ENCODE data around the gene LRPAP1.

DNA sequence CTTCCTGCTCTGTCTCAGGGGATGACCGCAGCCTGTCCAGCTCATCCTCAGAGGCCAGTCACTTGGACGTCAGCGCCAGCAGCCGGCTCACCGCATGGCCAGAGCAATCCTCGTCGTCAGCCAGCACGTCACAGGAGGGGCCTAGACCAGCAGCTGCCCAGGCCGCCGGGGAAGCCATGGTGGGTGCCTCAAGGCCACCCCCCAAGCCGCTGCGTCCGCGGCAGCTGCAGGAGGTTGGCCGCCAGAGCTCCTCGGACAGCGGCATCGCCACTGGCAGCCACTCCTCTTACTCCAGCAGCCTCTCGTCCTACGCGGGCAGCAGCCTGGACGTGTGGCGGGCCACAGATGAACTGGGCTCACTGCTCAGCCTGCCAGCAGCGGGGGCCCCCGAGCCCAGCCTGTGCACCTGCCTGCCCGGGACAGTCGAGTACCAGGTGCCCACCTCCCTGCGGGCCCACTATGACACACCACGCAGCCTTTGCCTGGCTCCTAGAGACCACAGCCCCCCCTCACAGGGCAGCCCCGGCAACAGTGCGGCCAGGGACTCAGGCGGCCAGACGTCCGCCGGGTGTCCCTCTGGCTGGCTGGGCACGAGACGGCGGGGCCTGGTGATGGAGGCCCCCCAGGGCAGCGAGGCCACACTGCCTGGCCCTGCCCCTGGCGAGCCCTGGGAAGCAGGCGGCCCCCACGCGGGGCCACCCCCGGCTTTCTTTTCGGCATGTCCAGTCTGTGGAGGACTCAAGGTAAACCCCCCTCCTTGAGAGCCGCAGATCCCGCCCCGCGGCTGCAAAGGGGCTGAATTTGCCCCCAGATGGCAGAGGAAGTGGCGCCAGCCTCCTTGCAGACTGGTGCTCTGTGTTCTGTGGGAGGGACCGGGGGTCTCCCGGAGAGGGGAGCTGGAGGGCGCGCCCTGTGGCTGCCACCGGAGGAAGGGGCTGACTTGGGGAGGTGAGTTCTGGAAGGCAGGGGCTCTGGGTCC lies 39.2 kb downstream of the LRPAP1 start:
- TF ChIP-seq, protein P1, sequence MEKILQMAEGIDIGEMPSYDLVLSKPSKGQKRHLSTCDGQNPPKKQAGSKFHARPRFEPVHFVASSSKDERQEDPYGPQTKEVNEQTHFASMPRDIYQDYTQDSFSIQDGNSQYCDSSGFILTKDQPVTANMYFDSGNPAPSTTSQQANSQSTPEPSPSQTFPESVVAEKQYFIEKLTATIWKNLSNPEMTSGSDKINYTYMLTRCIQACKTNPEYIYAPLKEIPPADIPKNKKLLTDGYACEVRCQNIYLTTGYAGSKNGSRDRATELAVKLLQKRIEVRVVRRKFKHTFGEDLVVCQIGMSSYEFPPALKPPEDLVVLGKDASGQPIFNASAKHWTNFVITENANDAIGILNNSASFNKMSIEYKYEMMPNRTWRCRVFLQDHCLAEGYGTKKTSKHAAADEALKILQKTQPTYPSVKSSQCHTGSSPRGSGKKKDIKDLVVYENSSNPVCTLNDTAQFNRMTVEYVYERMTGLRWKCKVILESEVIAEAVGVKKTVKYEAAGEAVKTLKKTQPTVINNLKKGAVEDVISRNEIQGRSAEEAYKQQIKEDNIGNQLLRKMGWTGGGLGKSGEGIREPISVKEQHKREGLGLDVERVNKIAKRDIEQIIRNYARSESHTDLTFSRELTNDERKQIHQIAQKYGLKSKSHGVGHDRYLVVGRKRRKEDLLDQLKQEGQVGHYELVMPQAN (conservative IDR thresholded peaks at IDR 0.05) = no peak
- TF ChIP-seq POLR2AphosphoS2 (IDR thresholded peaks at IDR 0.05; ENCODE audit: low read depth, low read length) (no peak), EP300 (IDR thresholded peaks at IDR 0.05; ENCODE audit: borderline replicate concordance in 1 of 2, control insufficient read depth in 1 of 2, low read depth in 2 of 2, low read length in 2 of 2) (no peak), ZNF274 (IDR thresholded peaks at IDR 0.05; ENCODE audit: insufficient read depth, insufficient read length) (no peak)
- TF ChIP-seq, protein P2, sequence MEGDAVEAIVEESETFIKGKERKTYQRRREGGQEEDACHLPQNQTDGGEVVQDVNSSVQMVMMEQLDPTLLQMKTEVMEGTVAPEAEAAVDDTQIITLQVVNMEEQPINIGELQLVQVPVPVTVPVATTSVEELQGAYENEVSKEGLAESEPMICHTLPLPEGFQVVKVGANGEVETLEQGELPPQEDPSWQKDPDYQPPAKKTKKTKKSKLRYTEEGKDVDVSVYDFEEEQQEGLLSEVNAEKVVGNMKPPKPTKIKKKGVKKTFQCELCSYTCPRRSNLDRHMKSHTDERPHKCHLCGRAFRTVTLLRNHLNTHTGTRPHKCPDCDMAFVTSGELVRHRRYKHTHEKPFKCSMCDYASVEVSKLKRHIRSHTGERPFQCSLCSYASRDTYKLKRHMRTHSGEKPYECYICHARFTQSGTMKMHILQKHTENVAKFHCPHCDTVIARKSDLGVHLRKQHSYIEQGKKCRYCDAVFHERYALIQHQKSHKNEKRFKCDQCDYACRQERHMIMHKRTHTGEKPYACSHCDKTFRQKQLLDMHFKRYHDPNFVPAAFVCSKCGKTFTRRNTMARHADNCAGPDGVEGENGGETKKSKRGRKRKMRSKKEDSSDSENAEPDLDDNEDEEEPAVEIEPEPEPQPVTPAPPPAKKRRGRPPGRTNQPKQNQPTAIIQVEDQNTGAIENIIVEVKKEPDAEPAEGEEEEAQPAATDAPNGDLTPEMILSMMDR (IDR thresholded peaks at IDR 0.05 in 2 of 3, conservative IDR thresholded peaks at IDR 0.05 in 1 of 3; ENCODE audit: control insufficient read depth in 2 of 3, extremely low read depth in 1 of 3, insufficient read depth in 1 of 3, low read depth in 3 of 3, low read length in 3 of 3) = no peak

Measured in GM12878 (cell line).